Measurements from ENCODE around the gene RAP2A.

RAP2A gene

GRCh38 chr13:97515643-97516042 lies 81.7 kb downstream of the RAP2A start:
- TF ChIP-seq CTCF (IDR thresholded peaks at IDR 0.05; ENCODE audit: unreplicated experiment in 3 of 3) = no peak
- Mint-ChIP-seq H3K36me3 (ENCODE audit: low read depth) (no peaks in the 10 kb centered on the region), H3K4me1 (no peaks in the 10 kb centered on the region), H3K27ac (no peak overlapping the region), H3K4me3 (no peak overlapping the region), H3K9me3 (peaks cover 28% of the 10 kb centered on the region), H3K27me3 (ENCODE audit: low read depth) (no peaks in the 10 kb centered on the region)

GRCh38 chr13:97517967-97518366 lies 84.0 kb downstream of the RAP2A start:
- Mint-ChIP-seq H3K4me1 (no peaks in the 10 kb centered on the region), H3K4me3 (no peak overlapping the region), H3K27me3 (ENCODE audit: low read depth) (no peaks in the 10 kb centered on the region), H3K27ac (no peak overlapping the region), H3K36me3 (ENCODE audit: low read depth) (no peaks in the 10 kb centered on the region), H3K9me3 (peaks cover 6% of the 10 kb centered on the region)
- TF ChIP-seq CTCF (IDR thresholded peaks at IDR 0.05; ENCODE audit: unreplicated experiment in 3 of 3) = no peak

All from nephron (organoid).